HG03565 (cell line): ENCODE measurements around the gene RXYLT1.
"Not testable (repeated sequence)": the region's sequence is repeated elsewhere in the genome, so short reads cannot be mapped to it uniquely, and the experiment has no call there.

Source experiments
- ATAC-seq: cut with Tn5 transposase; IDR thresholded peaks from one replicate; pipeline ENCODE4 v1.9.1; 2021; ENCODE audit warnings: mild to moderate bottlenecking, moderate library complexity; ENCODE audit not compliant: unreplicated experiment

The RXYLT1 gene

DNA sequence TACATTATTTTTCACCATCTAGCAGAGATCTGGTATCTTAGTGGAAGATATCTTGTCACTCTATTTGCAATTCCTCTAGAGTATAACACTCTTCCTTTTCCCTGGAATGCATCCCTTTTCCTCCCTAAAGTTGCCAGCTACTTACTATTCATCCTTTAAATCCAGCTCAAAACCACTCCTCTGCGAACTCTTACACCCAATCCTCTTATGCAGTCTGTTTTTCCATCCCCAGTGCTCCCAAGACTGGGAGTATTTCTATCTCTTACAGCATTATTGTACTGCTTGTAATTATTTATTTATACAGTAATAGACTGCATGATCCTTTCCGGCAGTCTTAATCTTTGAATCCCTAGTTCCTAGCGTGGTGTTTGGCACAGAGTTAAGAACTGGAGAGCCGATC, 61.9 kb downstream of the RXYLT1 start:
- no peak for ATAC-seq

DNA sequence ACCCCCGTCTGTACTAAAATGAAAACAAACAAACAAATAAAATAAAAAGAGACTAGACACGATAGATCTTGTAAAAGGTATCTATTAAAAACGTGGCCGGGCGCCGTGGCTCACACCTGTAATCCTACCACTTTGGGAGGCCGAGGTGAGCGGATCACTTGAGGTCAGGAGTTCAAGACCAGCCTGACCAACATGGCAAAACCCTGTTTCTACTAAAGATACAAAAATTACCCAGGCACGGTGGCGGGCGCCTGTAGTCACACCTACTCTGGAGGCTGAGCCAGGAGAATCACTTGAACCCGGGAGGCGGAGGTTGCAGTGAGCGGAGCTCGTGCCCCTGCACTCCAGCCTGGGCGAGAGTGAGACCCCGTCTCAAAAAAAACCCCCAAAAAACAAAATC, 63.0 kb downstream of the RXYLT1 start:
- not testable (repeated sequence) for ATAC-seq

DNA sequence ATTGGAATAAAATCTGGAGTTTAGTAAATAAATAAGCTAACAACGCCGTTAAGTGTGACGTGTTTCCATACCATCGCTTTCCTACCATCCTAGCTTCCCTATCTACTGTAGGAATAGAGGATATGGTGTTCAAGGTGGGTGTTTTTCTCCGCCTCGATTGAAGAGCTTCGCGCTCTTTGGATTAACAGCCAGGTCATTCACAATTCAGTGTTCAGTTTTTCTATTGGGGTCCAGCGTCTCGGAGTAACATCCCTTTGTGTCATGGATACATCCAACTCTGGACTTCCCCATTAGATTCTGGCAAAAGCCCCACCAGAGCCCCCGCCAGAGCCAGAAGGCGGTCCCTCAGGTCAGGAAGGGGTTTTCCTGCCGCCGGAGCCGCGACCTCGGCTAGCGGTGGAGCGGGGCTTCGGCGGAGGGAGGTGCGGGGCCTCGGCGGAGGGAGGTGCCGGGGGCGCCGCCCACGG, 63.6 kb downstream of the RXYLT1 start:
- ATAC-seq = no peak

DNA sequence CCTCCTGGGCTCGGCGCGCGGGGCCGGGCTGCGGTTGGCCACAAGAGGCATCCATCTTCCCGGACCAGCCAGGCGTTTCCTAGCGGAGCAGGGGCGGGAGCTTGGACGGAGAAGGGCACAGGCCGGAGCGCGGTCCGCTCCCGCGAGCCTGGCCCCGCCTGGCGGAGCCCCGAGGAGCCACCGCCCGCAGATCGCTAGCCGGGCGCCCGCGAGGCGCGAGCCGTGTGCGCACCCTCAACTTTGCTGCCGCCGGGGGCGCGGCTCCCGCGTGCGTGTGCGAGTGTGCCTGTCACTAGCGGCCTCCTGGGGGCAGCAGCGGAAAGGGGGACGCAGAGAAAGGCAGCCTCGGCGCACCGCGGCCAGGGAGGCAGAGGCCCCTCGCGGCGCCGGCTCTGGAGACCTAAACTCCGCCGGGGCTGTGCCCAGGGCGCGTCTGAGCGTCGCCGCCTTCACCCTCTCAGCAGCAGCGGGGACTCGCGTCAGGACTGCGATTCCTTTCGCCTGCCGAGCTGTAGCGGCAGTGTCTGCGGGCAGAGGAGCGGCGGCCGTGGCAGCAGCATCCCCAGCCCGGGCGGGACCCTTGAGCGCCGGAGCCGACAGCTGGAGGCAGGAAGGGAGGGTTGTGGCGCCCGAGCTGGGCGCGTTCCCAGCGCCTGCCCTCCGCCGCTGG, 64.1 kb downstream of the RXYLT1 start:
- peak; percentile 97 for ATAC-seq

DNA sequence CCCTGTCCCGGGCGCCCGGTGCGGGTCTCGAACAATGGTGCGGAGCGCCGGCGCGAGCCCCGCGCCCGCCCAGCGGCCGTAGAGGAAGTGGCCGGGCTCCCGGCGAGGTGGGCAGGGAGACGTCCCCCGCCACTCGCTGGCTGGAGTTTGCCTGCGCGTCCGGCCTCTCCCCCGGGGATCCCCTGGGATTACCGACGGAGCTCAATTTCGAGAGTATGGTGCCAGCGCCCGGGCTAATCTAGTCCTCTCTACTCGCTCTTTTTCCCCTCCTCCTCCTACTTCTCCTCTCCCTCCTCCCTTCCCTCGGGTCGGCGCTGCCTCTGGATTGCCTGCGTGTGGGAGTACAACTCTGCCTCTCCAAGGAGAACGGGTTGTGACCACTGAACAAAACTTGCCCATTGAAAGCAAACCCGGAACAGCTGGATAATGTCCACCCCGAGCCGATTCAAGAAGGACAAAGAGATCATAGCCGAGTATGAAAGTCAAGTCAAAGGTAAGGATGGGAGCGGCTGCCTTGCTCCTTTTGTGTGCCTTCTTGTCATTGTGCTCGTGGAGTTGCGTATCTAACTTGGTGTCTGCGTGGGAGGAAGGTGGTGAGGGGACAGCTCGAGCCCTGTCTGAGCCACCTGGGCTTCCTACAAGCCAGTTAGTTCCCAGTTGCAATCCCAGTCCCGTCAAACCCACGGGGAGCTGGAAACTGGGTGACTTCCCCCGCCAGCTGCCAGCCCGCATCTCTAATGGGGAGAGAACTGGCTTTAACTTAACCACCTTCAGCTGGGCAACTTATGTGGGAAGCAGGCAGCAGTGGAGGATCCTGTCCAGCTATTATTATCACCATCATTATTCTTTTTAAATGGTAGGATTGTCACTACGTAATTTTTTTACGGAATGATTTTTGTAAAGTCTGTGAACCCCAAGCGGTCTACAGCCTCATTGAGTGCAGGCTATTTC, 65.0 kb downstream of the RXYLT1 start, which contains the start of gene SRGAP1:
Gene SRGAP1, plus strand, starts transcription at position 310 of the 951 bp plus-strand sequence. Its CDS starts 117 bp downstream, at position 427.
- no peak for ATAC-seq

DNA sequence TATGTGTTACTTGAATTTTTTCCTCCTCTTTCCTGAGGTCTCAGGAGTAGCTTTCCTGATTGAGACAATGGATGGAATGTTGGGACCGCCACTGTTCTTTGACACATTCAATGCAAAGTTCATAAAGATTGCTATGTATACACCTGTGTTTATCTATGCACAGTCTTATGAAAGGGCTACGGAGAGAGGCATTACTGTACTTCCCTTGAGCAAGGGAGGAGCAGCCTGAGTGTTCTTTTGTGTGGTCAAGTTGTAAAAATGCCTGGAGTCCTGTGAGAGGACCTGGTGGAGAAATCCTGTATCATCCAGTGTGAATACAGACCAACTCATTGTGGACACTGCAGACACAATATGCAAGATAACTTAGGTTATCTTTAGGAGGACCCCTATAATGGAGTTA, 66.0 kb downstream of the RXYLT1 start:
- ATAC-seq = no peak

DNA sequence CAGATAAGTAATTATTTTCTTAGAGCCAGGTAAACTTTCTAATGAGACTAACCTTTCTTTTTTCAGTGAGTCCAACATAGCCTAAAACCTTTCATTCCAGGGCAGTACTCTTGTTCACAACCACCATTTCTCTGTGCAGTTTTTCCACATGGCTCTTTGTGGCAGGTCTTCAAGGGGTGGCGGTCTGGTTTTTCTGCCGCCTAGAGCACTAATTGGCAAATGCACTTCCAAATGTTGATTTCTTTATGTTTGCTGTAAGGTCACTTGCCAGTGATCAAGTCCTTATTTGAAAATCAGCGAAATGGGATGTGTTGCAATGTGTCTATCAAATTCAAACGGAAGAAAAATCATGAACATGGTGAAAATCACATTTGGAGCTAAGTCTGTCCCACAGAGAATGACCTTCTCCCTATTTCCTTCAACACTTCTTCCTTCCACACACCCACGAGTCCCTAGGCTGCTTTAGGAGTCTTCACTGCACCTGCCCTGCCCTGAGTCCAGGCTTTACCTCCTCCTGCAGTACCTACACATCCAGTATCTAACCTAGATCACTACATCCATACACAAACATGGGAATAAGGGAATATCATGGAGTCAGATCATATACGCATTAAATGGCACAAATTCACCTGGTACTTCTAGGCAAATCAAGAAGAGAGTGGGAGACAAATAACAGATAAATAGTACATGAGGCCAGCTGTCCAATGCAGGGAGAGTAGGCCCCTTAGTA, 66.7 kb downstream of the RXYLT1 start:
- ATAC-seq = no peak

DNA sequence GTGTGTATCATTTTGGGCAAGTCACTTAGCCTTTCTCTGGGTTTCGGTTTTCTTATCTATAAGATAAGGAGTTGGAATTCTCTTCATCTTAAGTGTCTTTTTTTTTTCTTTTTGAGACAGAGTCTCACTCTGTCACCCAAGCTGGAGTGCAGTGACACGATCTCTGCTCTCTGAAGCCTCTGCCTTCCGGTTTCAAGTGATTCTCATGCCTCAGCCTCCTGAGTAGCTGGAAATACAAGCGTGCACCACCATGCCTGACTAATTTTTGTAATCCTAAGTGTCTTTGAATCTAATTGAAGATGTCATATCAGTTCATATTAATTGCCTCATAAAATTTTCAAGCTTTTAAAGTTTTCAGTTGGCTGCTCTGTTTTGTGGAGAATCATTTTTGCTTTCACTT, 68.7 kb downstream of the RXYLT1 start:
- ATAC-seq = no peak

DNA sequence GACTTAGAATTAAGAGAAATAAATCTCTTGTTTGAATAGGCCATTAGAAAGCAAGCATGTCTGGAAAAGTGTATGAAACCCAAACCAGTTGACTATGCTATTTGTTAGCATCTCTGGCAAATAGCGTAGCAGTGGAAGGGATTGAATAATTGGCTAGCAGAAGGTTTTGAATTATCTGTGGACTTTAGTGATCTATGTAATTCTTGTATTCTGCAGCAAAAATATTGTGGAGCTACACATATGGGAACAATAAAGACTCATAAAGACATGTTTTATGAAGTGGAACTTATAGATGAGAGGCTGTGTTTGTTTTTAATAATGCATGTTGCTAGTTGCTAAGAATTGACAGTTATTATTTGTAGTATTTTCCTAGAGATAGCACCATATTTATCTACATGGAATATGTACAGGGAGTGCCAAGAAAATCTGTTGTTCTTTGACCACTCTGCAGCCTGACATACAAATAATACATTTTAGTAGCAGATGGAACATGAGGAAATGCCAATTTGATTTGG, 69.5 kb downstream of the RXYLT1 start:
- ATAC-seq = no peak

DNA sequence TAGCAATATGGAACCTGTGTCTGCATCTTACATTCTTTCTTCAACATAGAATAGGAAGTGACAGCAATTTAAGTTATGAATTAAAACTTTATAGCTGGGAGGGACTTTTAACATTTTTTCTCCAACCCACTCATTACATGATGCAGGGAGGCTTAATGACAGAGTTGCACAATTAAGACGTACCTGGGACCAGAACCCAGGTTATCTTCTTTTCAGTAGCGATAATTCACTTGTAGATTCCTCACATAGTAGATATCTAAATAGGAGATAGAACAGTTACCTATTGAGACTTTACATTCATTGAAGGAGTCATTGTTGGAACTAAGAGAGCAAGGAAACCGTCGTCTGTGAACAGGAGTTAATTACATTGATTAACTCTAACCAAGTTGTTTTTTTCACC, 69.9 kb downstream of the RXYLT1 start:
- no peak for ATAC-seq

DNA sequence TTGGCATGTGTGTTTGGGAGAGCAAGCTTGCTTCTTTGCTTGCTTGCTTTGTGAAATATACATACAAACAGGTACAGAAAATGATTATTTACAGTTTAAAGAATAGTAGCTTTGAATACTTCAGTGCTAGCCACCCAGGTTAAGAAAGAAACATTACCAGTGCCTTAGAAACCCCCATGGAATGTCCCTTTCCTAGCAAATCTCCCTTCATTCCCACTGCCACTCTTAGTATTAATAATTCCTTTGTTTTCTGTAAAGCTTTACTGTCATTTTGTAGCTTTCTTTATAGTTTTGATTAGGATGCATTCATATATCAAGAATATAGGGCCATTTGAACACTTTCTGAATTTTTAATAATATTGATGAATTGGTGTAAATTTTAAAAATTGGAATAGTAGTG, 74.3 kb downstream of the RXYLT1 start:
- no peak for ATAC-seq

DNA sequence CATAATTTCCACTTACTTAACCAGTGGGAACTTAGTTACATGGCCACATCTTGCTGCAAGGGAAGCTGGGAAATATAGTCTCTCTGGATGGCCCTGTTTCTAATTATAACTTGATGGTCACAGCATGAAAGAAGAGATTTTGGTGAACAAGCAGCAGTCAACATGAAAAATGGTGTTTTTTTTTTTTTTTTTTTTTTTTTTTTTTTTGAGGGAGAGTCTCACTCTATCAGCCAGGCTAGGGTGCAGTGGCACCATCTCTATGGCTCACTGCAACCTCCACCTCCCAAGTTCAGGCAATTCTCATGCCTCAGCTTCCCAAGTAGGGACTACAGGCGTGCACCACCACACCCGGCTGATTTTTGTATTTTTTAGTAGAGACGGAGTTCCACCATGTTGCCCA, 75.6 kb downstream of the RXYLT1 start:
- no peak for ATAC-seq

DNA sequence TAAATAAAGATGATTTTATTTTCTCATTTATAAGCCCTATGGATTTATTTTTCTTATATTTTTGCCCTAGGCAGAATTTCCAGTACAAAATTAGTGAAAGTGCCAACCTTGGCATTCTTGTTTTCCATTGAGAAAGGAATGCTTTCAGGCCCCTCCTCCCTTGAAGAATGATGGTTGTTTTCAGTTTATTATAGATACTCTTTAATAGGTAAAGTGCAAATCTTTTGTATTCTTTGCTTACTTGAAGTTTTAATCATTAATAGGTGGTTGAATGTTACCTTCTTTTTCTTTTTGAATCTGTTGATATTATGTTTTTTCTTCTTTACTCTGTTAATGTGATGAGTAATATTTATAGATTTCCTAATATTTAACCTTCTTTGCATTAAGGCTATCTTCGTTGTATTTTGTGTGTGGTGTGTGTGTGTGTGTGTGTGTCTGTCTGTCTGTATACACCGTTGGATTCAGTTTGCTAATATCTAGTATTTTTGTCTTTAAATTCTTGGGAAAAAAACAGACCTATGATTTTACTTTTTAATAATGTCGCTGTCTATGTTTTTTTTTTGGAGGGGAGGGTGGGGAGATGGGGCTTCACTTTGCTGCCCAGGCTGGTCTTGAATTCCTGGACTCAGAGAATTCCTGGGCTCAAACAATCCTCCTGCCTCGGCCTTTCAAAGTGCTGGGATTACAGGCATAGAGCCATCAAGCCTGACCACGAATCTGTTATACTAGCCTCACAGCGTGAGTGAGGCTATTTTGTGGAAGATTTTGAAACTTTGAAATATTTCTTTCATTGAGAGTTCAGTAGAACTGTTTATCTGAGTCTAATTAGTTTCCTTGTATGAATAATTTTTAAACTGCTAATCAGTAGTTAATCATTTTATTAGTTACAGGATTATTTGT, 78.3 kb downstream of the RXYLT1 start:
- ATAC-seq = no peak
